Suppressor macrophage treated with lipopolysaccharide for 4 hours (primary cell): Measurements from ENCODE around the gene ARL6IP6.

ENCODE experiments used
- DNase-seq: peaks from one replicate; pipeline ENCODE4 v3.0.0-alpha.2; 2020

Gene ARL6IP6

GRCh38 chr2:152811916-152812315 is 93.5 kb downstream of the ARL6IP6 start:
- no peak for DNase-seq
